Measurements from ENCODE around the gene CACNA1B.

CACNA1B gene

GRCh38 chr9:137943655-137944054, 66.1 kb downstream of the CACNA1B start:
- no CpG with 5 or more reads among the region's 5 CpGs for WGBS, 2 donors (ENCODE audit: extremely low coverage in 2 of 2, insufficient read length in 2 of 2, insufficient replicate concordance in 1 of 2)
- H2BK12ac ChIP-seq (ENCODE audit: low read length) = no peak overlapping the region
- H3K23ac ChIP-seq (ENCODE audit: low read depth, low read length, poor library complexity) = no peak overlapping the region
- peaks cover 0 to 2% (median 0%) of the 10 kb centered on the region in 3 experiments for H3K27me3 ChIP-seq (ENCODE audit: control insufficient read depth in 3 of 3, insufficient read depth in 3 of 3, low read depth in 1 of 3, low read length in 3 of 3)
- no peak overlapping the region for H2AFZ ChIP-seq (ENCODE audit: low read length)
- H3K36me3 ChIP-seq (replicated peaks in 1 of 2; ENCODE audit: control insufficient read depth in 2 of 2, insufficient read depth in 2 of 2, low read length in 2 of 2) = no peaks in the 10 kb centered on the region
- H3K79me1 ChIP-seq (ENCODE audit: low read depth, low read length) = no peaks in the 10 kb centered on the region
- H3K27ac ChIP-seq (replicated peaks; ENCODE audit: low read length) = no peak overlapping the region
- no peak overlapping the region for H4K8ac ChIP-seq (ENCODE audit: low read depth, low read length)
- no peak overlapping the region for H3K4me2 ChIP-seq (ENCODE audit: insufficient read depth, low read length, poor library complexity, severe bottlenecking)
- H3K4ac ChIP-seq (ENCODE audit: low read length) = no peak overlapping the region
- H3K4me1 ChIP-seq (ENCODE audit: control insufficient read depth in 2 of 2, insufficient read depth in 1 of 2, low read depth in 1 of 2, low read length in 2 of 2) = peaks cover 0 to under 1% of the 10 kb centered on the region in 2 donors
- H2AK5ac ChIP-seq (ENCODE audit: low read depth, low read length) = no peak overlapping the region
- no peak overlapping the region for H2BK120ac ChIP-seq (ENCODE audit: low read depth, low read length)
- H3K14ac ChIP-seq (ENCODE audit: low read length) = no peak overlapping the region
- no peak overlapping the region for H3K18ac ChIP-seq (ENCODE audit: low read length)
- H2BK5ac ChIP-seq (ENCODE audit: low read length) = no peak overlapping the region
- no peak overlapping the region for H3K4me3 ChIP-seq (ENCODE audit: low read length in 2 of 2)
- H3K9me3 ChIP-seq (replicated peaks in 1 of 2; ENCODE audit: control insufficient read depth in 2 of 2, insufficient read depth in 1 of 2, low read depth in 1 of 2, low read length in 2 of 2) = peaks cover 24 to 27% of the 10 kb centered on the region in 2 donors
- H3K9ac ChIP-seq (ENCODE audit: low read depth, low read length, poor library complexity) = no peak overlapping the region
- no peak overlapping the region for H4K91ac ChIP-seq (ENCODE audit: low read depth, low read length, poor library complexity)
- no peak for DNase-seq (ENCODE audit: low spot score)
- H2BK15ac ChIP-seq (ENCODE audit: low read length) = no peak overlapping the region

GRCh38 chr9:137945581-137945980, 68.0 kb downstream of the CACNA1B start:
- no peak overlapping the region for H3K27ac ChIP-seq (replicated peaks; ENCODE audit: low read length)
- WGBS, 2 donors (ENCODE audit: extremely low coverage in 2 of 2, insufficient read length in 2 of 2, insufficient replicate concordance in 1 of 2) = 100% methylated on average over 2 of the region's 4 CpGs; no CpG with 5 or more reads in 1 of the 2 donors
- H3K4me3 ChIP-seq (ENCODE audit: low read length in 2 of 2) = no peak overlapping the region
- no peak for DNase-seq (ENCODE audit: low spot score)
- H2BK5ac ChIP-seq (ENCODE audit: low read length) = no peak overlapping the region
- H4K91ac ChIP-seq (ENCODE audit: low read depth, low read length, poor library complexity) = no peak overlapping the region
- no peak overlapping the region for H3K4me2 ChIP-seq (ENCODE audit: insufficient read depth, low read length, poor library complexity, severe bottlenecking)
- peaks cover 0 to 3% of the 10 kb centered on the region in 2 donors for H3K36me3 ChIP-seq (replicated peaks in 1 of 2; ENCODE audit: control insufficient read depth in 2 of 2, insufficient read depth in 2 of 2, low read length in 2 of 2)
- H3K18ac ChIP-seq (ENCODE audit: low read length) = no peak overlapping the region
- no peak overlapping the region for H2BK12ac ChIP-seq (ENCODE audit: low read length)
- no peak overlapping the region for H4K8ac ChIP-seq (ENCODE audit: low read depth, low read length)
- H3K27me3 ChIP-seq (ENCODE audit: control insufficient read depth in 3 of 3, insufficient read depth in 3 of 3, low read depth in 1 of 3, low read length in 3 of 3) = peaks cover 0 to 5% (median 0%) of the 10 kb centered on the region in 3 experiments
- no peak overlapping the region for H3K23ac ChIP-seq (ENCODE audit: low read depth, low read length, poor library complexity)
- no peak overlapping the region for H3K9ac ChIP-seq (ENCODE audit: low read depth, low read length, poor library complexity)
- no peak overlapping the region for H3K4ac ChIP-seq (ENCODE audit: low read length)
- no peaks in the 10 kb centered on the region for H3K79me1 ChIP-seq (ENCODE audit: low read depth, low read length)
- no peak overlapping the region for H2AK5ac ChIP-seq (ENCODE audit: low read depth, low read length)
- H3K4me1 ChIP-seq (ENCODE audit: control insufficient read depth in 2 of 2, insufficient read depth in 1 of 2, low read depth in 1 of 2, low read length in 2 of 2) = peaks cover 0 to 3% of the 10 kb centered on the region in 2 donors
- no peak overlapping the region for H2BK15ac ChIP-seq (ENCODE audit: low read length)
- H2BK120ac ChIP-seq (ENCODE audit: low read depth, low read length) = no peak overlapping the region
- no peak overlapping the region for H2AFZ ChIP-seq (ENCODE audit: low read length)
- H3K14ac ChIP-seq (ENCODE audit: low read length) = no peak overlapping the region
- H3K9me3 ChIP-seq (replicated peaks in 1 of 2; ENCODE audit: control insufficient read depth in 2 of 2, insufficient read depth in 1 of 2, low read depth in 1 of 2, low read length in 2 of 2) = peaks cover 27 to 39% of the 10 kb centered on the region in 2 donors

GRCh38 chr9:137946993-137947392, 69.4 kb downstream of the CACNA1B start:
- Histone ChIP-seq H3K4me2 (ENCODE audit: insufficient read depth, low read length, poor library complexity, severe bottlenecking) (no peak overlapping the region), H3K4me3 (ENCODE audit: low read length in 2 of 2) (no peak overlapping the region), H4K8ac (ENCODE audit: low read depth, low read length) (no peak overlapping the region), H3K79me1 (ENCODE audit: low read depth, low read length) (no peaks in the 10 kb centered on the region), H4K91ac (ENCODE audit: low read depth, low read length, poor library complexity) (no peak overlapping the region), H3K9ac (ENCODE audit: low read depth, low read length, poor library complexity) (no peak overlapping the region), H2AK5ac (ENCODE audit: low read depth, low read length) (no peak overlapping the region), H3K23ac (ENCODE audit: low read depth, low read length, poor library complexity) (no peak overlapping the region), H3K4ac (ENCODE audit: low read length) (no peak overlapping the region), H2AFZ (ENCODE audit: low read length) (no peak overlapping the region), H3K14ac (ENCODE audit: low read length) (no peak overlapping the region), H3K18ac (ENCODE audit: low read length) (no peak overlapping the region), H3K4me1 (ENCODE audit: control insufficient read depth in 2 of 2, insufficient read depth in 1 of 2, low read depth in 1 of 2, low read length in 2 of 2) (peaks cover 0 to 3% of the 10 kb centered on the region in 2 donors), H3K36me3 (replicated peaks in 1 of 2; ENCODE audit: control insufficient read depth in 2 of 2, insufficient read depth in 2 of 2, low read length in 2 of 2) (peaks cover 0 to 3% of the 10 kb centered on the region in 2 donors), H2BK12ac (ENCODE audit: low read length) (no peak overlapping the region), H2BK15ac (ENCODE audit: low read length) (no peak overlapping the region), H2BK5ac (ENCODE audit: low read length) (no peak overlapping the region), H3K27ac (replicated peaks; ENCODE audit: low read length) (no peak overlapping the region), H3K27me3 (ENCODE audit: control insufficient read depth in 3 of 3, insufficient read depth in 3 of 3, low read depth in 1 of 3, low read length in 3 of 3) (peaks cover 0 to 5% (median 0%) of the 10 kb centered on the region in 3 experiments), H3K9me3 (replicated peaks in 1 of 2; ENCODE audit: control insufficient read depth in 2 of 2, insufficient read depth in 1 of 2, low read depth in 1 of 2, low read length in 2 of 2) (peaks cover 27 to 39% of the 10 kb centered on the region in 2 donors), H2BK120ac (ENCODE audit: low read depth, low read length) (no peak overlapping the region)
- no CpG with 5 or more reads among the region's 2 CpGs for WGBS, 2 donors (ENCODE audit: extremely low coverage in 2 of 2, insufficient read length in 2 of 2, insufficient replicate concordance in 1 of 2)
- DNase-seq (ENCODE audit: low spot score) = no peak

GRCh38 chr9:137948642-137949041, 71.1 kb downstream of the CACNA1B start:
- Histone ChIP-seq H3K79me1 (ENCODE audit: low read depth, low read length) (no peaks in the 10 kb centered on the region), H3K18ac (ENCODE audit: low read length) (no peak overlapping the region), H2BK15ac (ENCODE audit: low read length) (no peak overlapping the region), H3K4me2 (ENCODE audit: insufficient read depth, low read length, poor library complexity, severe bottlenecking) (no peak overlapping the region), H2BK120ac (ENCODE audit: low read depth, low read length) (no peak overlapping the region), H4K91ac (ENCODE audit: low read depth, low read length, poor library complexity) (peak overlapping the region; percentile 12), H3K9ac (ENCODE audit: low read depth, low read length, poor library complexity) (peak overlapping the region; percentile 72), H3K4ac (ENCODE audit: low read length) (no peak overlapping the region), H3K23ac (ENCODE audit: low read depth, low read length, poor library complexity) (peak overlapping the region; percentile 32), H3K4me1 (ENCODE audit: control insufficient read depth in 2 of 2, insufficient read depth in 1 of 2, low read depth in 1 of 2, low read length in 2 of 2) (peaks cover 0 to 3% of the 10 kb centered on the region in 2 donors), H2BK5ac (ENCODE audit: low read length) (peak overlapping the region; percentile 18), H4K8ac (ENCODE audit: low read depth, low read length) (no peak overlapping the region), H3K14ac (ENCODE audit: low read length) (peak overlapping the region; percentile 73), H3K27me3 (ENCODE audit: control insufficient read depth in 3 of 3, insufficient read depth in 3 of 3, low read depth in 1 of 3, low read length in 3 of 3) (peaks cover 0 to 5% (median 0%) of the 10 kb centered on the region in 3 experiments), H3K36me3 (replicated peaks in 1 of 2; ENCODE audit: control insufficient read depth in 2 of 2, insufficient read depth in 2 of 2, low read length in 2 of 2) (peaks cover 0 to 3% of the 10 kb centered on the region in 2 donors), H2BK12ac (ENCODE audit: low read length) (no peak overlapping the region), H3K27ac (replicated peaks; ENCODE audit: low read length) (no peak overlapping the region), H3K4me3 (ENCODE audit: low read length in 2 of 2) (peak overlapping the region in 1 of 2 donors; percentile 65), H2AFZ (ENCODE audit: low read length) (no peak overlapping the region), H3K9me3 (replicated peaks in 1 of 2; ENCODE audit: control insufficient read depth in 2 of 2, insufficient read depth in 1 of 2, low read depth in 1 of 2, low read length in 2 of 2) (peaks cover 27 to 40% of the 10 kb centered on the region in 2 donors), H2AK5ac (ENCODE audit: low read depth, low read length) (no peak overlapping the region)
- WGBS, 2 donors (ENCODE audit: extremely low coverage in 2 of 2, insufficient read length in 2 of 2, insufficient replicate concordance in 1 of 2) = 100% methylated on average over 1 of the region's 2 CpGs; no CpG with 5 or more reads in 1 of the 2 donors
- no peak for DNase-seq (ENCODE audit: low spot score)
